ENCODE results near the gene ERLEC1.

- TF ChIP-seq CTCF (IDR thresholded peaks at IDR 0.05) (no peak), POLR2AphosphoS5 (IDR thresholded peaks at IDR 0.05) (peak; percentile 6)
Measured at GRCh38 chr2:53744395-53745065, 42.3 kb upstream of the ERLEC1 start.
